NK-92 treated with Interleukin-12 subunit alpha and Interleukin-12 subunit beta, amount 100 ng/mL, for 24 hours (cell line): ENCODE measurements around the gene PLXDC1.
"Not testable (repeated sequence)": the region's sequence is repeated elsewhere in the genome, so short reads cannot be mapped to it uniquely, and the experiment has no call there.

ENCODE experiments used
- DNase-seq: peaks from one replicate; lab custom pipeline; 2025; lab: John Stamatoyannopoulos, UW

PLXDC1 gene

DNA sequence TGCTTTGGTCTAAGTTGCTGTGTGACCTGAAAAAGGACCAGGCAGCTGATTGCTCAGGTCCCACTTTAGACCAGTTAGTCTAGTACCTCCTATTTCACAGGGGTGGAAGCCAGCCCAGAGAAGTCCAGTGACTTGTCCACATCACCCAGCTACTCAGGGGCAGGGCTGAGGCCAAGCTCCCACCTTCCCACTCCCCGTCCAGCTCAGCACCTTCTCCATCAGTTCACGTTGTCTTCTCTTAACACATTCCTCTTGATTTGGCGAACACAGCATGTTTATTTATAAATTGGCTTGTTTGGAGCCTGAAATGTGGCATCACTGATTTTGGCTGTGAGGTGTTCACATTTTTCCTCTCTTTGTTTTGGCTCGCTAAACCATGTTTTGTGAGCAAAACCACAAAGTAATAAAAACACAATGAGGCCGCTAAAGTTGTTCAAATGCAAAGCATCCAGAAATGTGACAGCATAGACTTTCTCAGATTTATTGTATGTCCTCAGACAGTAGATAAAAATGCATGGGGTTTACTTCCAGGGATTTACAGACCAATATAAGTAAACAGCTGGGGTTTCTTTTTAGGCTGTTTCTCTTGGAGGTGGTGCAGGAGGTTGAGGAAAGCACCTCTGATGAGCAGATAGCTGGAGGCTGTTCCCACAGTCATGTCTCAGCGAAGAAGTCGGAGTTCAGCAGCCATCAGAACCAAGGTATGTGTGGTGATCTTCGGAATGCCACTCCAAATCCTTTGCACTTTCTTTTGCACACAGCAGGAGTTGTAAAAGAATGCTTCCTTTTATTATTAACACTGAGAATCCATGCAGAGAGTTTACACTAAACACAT lies 88.4 kb downstream of the PLXDC1 start:
- no peak for DNase-seq

DNA sequence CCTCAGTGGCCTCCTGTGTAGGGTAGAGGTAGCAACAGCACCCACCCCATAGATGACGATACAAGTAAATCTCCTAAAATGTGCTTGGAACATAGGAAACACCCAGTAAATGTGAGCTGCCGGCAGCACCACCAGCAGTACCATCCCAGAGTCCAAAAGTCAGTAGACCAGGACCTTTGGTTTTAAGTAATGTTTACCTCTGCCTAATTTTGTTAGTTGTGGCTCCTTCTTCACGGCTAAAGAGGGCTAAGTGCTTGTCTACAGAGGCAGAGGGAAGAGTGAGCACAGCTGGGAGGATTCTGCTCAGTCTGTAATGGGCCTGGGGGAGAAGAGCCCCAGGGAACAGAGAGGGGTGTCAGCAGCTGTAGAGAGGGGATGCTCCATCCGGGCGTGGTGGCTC lies 92.9 kb downstream of the PLXDC1 start:
- no peak for DNase-seq

DNA sequence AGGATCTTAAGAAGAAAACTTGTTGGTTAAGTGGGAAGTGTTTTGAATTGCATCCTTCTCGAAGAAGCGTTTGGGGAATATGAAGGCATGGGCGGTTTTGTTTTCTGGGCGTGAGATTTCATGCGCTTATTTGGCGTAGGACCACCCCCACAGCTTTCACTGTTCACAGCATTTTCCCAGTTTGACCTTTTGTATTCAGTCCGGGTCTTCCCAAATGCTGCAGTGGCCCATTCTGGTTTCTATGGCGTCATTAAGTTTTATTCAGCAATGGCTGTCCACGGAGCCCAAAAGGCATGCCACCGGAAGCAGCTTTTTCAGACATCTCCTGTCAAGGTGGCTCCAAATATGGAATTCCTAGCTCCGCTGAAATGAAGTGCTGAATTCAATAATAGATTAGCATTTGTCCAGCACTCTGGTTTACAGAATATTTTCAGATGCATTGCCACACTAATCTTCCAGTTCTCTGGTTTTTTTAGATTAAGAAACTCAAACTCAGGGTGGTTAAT lies 93.7 kb downstream of the PLXDC1 start:
- no peak for DNase-seq

DNA sequence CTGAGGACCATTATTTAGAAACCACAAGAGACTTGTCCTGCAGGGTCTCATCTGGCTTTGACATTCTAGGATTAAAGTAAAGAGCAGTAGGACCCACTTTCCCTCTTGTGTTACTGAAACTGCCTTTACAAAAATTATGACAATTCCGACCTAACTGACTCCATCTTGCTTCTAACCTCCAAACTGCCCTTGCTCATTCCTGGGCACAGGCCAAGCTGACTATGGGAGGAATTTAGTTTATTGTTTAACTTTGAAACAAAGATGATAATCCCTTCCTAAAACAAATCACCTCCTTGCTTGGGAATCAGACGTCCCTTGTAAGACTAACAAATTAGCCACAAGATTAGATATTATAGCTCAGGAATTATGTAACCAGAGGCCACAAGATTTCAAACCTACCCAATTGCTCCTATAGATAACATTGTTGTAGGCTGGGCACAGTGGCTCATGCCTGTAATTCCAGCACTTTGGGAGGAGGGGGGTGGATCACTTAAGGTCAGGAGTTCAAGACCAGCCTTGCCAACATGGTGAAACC lies 97.3 kb downstream of the PLXDC1 start:
- DNase-seq: no peak

DNA sequence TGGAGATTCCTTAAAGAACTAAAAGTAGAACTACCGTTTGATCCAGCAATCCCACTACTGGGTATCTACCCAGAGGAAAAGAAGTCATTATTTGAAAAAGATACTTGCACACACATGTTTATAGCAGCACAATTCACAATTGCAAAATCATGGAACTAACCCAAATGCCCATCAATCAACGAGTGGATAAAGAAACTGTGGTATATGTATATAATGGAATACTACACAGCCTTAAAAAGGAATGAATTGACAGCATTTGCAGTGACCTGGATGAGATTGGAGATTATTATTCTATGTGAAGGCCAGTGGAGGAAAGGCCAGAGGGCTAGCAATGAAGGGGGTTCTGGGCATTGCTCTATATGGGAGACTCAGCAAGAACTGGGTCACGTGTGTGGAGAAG lies 99.0 kb downstream of the PLXDC1 start:
- not testable (repeated sequence) for DNase-seq

DNA sequence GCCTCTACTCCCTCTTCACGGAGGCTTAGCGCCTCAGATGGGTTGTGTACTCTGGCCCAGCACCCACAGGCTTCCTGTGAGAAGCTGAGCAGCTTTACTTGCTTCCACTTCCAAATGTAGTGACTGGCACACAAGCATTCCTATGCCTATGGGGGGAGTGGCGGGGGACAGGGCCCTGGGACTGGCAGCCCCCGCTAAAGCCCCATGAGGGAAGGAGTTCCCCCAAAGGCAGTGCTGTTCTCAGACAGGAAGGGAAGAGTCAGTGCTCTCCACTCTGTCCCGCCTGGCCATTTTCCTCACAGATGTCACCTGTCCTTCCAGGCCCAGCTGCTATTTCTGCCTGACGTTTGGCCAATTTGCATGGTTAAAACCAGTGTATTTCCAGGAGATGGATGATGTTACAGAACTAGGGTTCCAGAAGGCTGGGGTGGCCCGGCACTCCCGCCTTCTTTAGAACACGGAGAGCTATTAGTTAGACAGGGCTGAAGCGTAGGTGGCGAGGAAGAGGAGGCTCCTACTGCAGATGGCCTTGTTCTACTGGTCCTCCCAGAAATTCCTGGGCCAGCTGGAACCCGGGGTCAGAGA lies 100.3 kb downstream of the PLXDC1 start:
- DNase-seq: no peak

DNA sequence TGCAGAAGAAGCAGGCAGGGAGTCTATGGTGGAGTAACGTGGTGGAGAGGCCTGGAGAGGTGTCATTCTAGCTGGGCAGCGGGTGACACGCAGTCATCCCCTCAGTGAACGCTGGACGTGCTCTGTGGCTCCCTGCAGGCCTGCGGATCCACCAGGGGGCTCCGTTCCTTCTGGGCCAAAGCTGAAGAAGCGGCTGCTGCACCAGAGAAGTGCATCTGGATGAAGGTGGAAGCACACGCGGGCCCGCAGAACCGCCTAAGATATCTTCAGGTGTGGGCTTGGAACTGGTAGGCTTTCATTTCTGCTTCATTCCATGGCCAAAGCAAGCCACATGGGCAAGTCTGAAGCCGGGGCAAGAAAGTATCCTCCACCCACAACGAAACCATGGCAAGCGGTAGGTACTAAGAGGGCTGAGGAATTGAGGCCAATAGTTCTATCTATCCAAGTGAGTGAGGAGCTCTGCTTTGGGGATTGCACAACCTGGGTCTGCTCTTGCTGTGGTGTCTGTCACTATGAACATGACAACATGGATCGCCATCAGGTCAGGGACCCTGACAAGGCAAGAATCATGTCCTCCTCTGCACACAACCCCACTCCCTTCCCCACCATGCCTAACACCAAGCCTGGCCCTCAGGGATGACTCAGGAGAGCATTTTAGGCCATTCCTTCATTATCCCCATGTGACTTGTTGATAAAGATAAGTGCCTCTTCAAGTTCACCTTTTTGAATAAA lies 105.3 kb downstream of the PLXDC1 start:
- no peak for DNase-seq

DNA sequence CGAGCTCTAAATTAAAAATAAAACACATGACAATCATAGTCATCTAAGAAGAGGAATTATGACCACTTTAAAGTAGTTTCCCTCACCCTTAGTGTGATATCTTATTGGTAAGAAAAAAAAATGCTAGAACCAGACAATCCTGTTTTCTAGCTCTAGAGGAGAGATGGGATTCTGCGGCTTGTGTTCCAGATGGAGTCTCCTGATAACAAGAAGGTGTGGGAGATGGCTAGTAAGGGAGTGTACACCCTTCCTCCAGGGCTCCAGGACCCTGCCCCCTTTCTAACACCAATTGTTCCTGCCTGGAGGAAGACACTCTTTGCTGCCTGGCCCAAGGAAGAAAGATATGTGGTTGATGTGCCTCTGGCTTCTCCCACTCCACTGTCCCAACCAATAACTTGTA lies 115.4 kb downstream of the PLXDC1 start:
- DNase-seq: no peak

DNA sequence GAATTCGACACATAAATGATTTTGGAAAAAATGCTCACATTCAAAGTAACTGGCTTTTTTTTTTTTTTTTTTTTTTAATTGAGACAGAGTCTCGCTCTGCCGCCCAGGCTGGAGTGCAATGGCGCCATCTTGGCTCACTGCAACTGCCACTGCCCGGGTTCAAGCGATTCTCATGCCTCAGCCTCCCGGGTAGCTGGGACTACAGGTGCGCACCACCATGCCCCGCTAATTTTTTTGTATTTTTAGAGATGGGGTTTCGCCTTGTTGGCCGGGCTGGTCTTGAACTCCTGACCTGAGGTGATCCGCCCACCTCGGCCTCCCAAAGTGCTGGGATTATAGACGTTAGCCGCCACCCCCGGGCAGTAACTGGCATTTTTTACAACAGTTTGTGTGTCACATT lies 115.9 kb downstream of the PLXDC1 start:
- not testable (repeated sequence) for DNase-seq

DNA sequence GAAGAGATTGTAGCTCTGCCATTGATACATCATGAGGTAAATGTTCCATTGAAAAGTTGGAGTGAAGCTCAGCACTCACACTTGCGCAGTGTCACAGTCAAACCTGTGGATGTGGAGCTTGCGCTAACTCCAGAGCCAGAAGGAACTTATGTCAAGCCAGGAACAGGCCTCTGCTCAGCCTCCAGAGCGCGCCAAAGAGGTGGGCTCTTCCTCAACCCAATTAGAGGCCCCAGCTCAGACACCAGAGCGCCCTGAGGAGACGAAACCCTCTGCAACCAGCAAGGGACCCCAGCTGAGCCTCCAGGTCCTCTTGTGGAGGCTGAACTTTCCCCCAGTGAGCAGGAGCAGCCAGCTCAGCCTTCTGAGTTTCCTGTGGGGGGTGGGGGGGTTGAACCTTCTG lies 122.7 kb downstream of the PLXDC1 start:
- DNase-seq: no peak

DNA sequence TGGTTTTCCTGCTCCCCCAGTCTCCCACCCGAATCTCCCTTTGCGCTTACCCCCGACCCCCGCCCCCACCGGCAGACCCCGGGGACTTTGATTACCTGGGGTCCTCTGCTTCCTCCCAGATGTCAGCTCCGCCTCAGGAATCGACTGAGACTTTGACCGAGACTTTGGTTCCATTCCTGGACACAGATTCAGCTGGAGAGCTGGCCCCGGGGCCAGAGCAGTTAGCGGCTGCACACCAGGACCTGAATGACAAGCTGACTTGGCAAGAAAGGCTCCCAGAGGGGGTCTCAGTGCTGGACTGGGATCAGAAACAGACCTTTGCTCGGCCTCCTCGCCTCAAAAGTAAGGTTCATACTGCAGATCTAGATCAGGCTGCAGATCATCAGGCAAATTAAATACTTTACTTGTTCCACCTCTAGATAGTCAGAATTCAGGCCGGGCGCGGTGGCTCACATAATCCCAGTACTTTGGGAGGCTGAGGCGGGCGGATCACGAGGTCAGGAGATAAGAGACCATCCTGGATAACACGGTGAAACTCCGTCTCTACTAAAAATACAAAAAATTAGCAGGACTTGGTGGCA lies 123.9 kb downstream of the PLXDC1 start:
- DNase-seq: no peak

DNA sequence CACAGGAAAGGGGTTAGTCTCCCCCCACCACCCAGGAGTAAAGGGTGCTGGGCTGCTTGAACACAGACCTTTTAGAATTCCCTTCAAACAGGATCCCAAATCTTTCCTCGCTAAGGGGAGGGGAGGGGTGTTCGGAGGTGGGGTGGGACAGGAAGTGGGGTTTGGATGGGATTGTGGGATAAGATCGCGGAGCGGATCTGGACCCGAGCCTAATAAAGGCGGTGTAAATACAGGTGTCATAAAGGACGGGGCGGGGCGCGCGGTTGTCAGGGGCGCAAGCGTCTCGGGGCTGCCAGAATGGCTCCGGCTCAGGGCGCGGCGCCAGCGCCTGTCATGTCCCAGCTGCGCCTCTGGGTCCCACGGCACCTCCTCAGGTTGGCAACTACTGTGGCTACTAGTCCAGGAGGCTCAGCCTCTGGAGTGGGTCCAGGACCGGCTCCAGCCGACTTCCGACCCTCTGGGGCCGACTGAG lies 124.4 kb downstream of the PLXDC1 start:
- no peak for DNase-seq

DNA sequence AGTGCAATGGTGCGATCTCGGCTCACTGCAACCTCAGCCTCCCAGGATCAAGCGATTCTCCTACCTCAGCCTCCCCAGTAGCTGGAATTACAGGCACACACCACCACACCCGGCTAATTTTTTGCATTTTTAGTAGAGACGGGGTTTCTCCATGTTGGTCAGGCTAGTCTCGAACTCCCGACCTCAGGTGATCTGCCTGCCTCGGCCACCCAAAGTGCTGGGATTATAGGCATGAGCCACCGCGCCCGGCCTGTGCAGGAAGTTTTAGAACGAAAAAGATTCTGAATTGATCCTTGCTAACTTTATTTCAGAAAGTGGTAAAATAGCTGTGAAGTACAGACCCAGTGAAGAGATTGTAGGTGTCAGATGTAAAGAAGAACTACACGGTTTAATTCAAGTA lies 125.1 kb downstream of the PLXDC1 start:
- not testable (repeated sequence) for DNase-seq

DNA sequence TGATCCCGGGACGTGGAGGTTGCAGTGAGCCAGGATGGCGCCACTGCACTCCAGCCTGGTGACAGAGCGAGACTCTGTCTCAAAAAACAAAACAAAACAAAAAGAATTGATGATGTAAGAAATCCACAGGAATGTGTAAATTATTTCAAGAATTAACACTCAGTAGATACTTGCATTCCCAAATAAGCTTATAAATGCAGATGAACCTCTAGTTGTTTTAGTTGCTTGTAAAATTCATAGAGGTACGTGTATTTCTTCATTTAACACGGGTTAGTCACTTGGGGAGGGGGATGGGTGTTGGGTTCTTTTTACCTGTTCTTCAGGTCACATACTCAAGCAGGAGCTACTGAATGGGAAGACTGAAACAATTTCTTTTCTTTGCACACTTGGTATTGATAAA lies 128.5 kb downstream of the PLXDC1 start:
- no peak for DNase-seq

DNA sequence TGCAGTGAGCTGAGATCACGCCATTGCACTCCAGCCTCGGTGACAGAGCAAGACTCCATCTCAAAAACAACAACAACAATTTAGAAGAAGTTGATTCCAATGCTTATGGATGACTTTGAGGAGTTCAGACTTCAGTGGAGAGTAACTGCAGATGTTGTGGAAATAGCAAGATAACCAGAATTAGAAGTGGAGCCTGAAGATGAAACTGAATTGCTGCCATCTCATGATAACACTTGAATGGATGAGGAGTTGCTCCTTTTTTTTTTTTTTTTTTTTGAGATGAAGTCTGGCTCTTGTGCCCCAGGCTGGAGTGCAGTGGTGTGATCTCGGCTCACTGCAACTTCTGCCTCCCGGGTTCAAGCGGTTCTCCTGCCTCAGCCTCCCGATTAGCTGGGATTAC lies 131.4 kb downstream of the PLXDC1 start:
- DNase-seq: not testable (repeated sequence)

DNA sequence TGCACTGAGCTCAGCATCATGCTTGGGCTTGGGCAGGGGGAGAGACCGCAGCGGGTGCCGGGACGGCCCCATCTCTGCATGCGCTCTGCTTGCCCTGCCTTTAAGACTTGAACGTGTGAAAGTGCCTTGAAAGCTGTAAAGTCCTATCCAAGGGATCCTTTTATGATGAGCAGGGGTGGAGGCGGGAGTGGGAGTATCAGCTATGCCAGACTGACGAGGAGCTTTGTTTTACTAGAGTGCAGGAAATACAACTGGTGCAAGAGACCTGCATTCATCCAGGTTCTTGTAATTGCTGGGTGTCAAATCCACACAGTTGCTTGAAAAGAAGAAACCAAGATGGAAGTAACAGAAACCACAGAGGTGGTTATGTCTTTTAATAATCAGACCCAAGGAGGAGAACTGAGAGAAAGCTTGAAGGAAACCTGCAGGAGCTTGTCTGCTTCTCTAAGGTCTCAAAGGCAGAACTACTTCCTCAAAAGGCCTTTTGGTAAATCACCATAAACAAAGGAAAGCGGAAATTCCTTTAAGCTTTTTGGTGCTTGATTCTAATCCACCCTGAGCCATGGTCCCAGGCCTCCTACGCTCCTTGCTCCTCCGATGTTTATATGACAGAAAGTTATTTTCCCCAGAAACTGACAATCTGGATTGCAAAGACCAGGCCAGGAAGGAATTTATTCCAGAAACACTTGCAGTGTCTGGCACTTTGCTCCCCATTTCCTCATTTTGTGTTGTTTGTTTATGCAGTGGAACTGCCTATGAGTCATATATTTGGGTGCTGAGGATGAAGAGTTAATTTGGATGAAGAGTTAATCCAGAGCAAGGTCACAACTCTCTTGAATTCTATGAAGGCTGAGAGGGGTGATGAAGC lies 132.9 kb downstream of the PLXDC1 start:
- no peak for DNase-seq

DNA sequence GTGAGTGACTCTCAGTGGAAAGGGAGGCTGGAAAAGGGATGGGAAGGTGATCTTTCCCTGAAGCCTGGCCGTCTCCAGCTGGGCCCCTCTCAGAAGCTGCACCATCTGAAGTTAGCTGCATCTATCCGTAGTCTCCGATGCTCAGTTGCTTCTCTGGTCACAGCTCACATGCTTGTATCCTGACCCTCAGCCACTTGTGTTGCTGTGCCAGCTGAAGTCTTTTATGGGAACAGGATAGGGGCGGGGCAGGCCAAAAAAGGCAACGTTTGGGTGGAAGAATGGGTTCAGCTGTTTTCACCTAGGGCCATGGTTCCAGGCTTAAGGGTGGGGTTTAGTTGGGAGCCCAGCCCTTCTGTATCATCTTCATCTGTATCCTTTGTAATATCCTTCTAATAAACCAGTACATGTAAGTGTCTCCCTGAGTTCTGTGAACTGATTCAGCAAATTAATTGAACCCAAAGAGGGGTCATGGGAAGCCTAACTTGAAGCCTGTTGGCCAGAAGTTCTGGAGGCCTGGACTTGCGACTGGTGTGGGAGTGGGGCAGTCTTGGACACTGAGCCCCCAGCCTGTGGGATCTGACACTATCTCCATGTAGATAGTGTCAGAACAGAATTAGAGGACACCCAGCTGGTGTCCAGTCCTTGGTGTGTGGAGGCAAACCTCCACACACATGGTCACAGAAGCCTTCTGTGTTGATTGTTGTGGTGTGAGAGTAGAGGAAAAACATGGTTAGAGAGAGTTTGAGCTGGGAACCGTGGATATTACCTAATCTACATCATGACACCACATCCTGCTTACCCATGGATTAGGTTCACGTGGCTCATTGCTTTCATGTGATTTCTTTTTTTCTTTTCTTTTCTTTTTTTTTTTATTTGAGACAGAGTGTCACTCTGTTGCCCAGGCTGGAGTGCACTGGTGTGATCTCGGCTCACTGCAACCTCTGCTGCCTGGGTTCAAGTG lies 135.0 kb downstream of the PLXDC1 start:
- no peak for DNase-seq

DNA sequence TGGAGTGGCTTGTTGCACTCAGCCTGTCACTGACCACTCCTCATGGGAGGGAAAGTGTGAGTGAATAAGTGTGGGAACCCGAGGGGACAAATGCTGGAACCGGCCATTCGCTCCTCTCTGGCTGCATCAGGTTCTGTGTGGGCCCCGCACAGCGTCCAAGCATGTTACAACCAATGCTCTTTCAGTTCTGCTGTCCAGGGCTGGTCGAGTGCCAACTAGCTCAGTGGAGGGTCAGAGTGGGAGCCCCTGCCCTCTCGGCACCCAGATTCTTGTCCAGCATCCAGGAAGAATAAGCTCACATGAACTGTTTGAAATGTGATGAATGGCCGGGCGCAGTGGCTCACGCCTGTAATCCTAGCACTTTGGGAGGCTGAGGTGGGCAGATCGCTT lies 135.9 kb downstream of the PLXDC1 start:
- DNase-seq: no peak

DNA sequence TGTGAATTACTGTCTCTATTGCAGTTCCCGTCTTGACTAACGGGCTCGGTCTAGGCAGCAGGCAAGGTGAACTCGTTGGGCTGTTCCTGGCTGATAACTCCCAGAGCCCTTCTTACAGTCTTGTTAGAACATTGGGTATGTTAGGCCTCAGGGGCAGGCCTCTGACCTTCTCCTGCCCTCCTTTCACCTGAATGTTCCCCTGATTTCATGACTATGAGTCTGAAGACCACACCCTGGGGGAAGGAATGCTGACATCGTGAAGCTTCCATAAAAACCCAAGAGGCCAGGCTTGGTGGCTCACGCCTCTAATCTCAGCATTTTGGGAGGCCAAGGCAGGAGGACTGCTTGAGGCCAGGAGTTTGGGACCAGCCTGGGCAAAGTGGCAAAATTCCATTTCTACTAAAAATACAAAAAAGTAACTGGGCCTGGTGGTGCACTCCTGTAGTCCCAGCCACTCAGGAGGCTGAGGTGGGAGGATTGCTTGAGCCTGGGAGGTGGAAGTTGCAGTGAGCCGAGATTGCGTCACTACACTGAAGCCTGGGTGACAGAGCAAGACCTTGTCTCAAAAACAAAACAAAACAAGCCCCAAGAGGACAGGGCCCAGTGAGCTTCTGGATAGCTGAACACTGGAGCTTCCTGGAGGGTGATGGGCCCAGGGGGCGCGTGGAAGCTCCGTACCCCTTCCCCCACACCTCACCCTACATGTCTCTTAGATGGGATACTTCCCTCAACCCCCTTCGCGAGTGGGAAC lies 136.5 kb downstream of the PLXDC1 start:
- DNase-seq: no peak
